HEK293 (cell line): ENCODE measurements around the gene ANKH.

Source experiments
- CTCF ChIA-PET: fragments of 350-600 bp; formaldehyde crosslinking; extraction: SDS; loops from one replicate; lab custom pipeline; 2021; ENCODE audit warnings: antibody characterized with exemption; lab: Yijun Ruan, JAX
- POLR2A ChIA-PET: fragments of 300-600 bp; formaldehyde crosslinking; extraction: SDS; loops from one replicate; lab custom pipeline; 2020; ENCODE audit warnings: antibody characterized with exemption, inconsistent platforms; lab: Yijun Ruan, JAX
- H3K27ac ChIP-seq: fragments of 200-500 bp; sonication (Bioruptor generic); 2 replicates; pipeline ENCODE4 v1.5.1; 2014; ENCODE audit warnings: low read depth, low read length, control low read depth, inconsistent platforms; ENCODE audit errors: extremely low read depth
- H3K36me3 ChIP-seq, 2 experiments: fragments of 200-500 bp in 1 of 2; sonication (Bioruptor generic) in 1 of 2; 1 replicate in 1 of 2; 2 replicates in 1 of 2; pipeline ENCODE4 v1.5.1; 2014 to 2017; ENCODE audit warnings: inconsistent platforms in 2 of 2, low read length in 2 of 2; ENCODE audit not compliant: control insufficient read depth in 2 of 2, insufficient read depth in 1 of 2
- H3K4me1 ChIP-seq: fragments of 200-500 bp; sonication (Bioruptor generic); 2 replicates; pipeline ENCODE4 v1.5.1; 2014; ENCODE audit warnings: mild to moderate bottlenecking, low read length, inconsistent platforms; ENCODE audit not compliant: control insufficient read depth, insufficient read depth
- H3K4me3 ChIP-seq: 2 replicates; pipeline ENCODE4 v1.5.1; 2011; ENCODE audit warnings: low read depth, mild to moderate bottlenecking, control low read depth, low read length, moderate library complexity
- H3K9me3 ChIP-seq: fragments of 200-500 bp; sonication (Bioruptor generic); 2 replicates; pipeline ENCODE4 v1.5.1; 2014; ENCODE audit warnings: low read depth, low read length, inconsistent platforms; ENCODE audit not compliant: control insufficient read depth, insufficient read depth
- FEZF1 ChIP-seq: fragments of 450-650 bp; formaldehyde crosslinking; IDR thresholded peaks from 2 replicates; pipeline ENCODE4 v1.5.1; 2016; ENCODE audit warnings: missing biosample characterization, missing genetic modification characterization
- KLF8 ChIP-seq: fragments of 450-650 bp; formaldehyde crosslinking; IDR thresholded peaks from 2 replicates; pipeline ENCODE4 v1.5.1; 2016; ENCODE audit warnings: missing biosample characterization, missing genetic modification characterization
- MYNN ChIP-seq: fragments of 450-650 bp; formaldehyde crosslinking; IDR thresholded peaks from 2 replicates; pipeline ENCODE4 v1.5.1; 2016; ENCODE audit warnings: missing biosample characterization, missing genetic modification characterization, borderline replicate concordance
- MZF1 ChIP-seq: fragments of 450-650 bp; formaldehyde crosslinking; IDR thresholded peaks from 2 replicates; pipeline ENCODE4 v1.5.1; 2017; ENCODE audit warnings: missing biosample characterization, missing genetic modification characterization, borderline replicate concordance
- PATZ1 ChIP-seq: fragments of 450-650 bp; formaldehyde crosslinking; IDR thresholded peaks from 2 replicates; pipeline ENCODE4 v1.5.1; 2016; ENCODE audit warnings: missing biosample characterization, missing genetic modification characterization
- SETDB1 ChIP-seq: IDR thresholded peaks from one replicate; pipeline ENCODE4 v1.6.1; 2017; ENCODE audit warnings: mild to moderate bottlenecking, low read length, moderate library complexity, mixed read lengths; ENCODE audit not compliant: insufficient read length
- SP3 ChIP-seq: fragments of 450-650 bp; formaldehyde crosslinking; IDR thresholded peaks from 2 replicates; pipeline ENCODE4 v1.5.1; 2016; ENCODE audit warnings: missing biosample characterization, missing genetic modification characterization
- ZBTB20 ChIP-seq: fragments of 450-650 bp; formaldehyde crosslinking; IDR thresholded peaks from 2 replicates; pipeline ENCODE4 v1.5.1; 2016; ENCODE audit warnings: missing biosample characterization, missing genetic modification characterization
- ZBTB6 ChIP-seq: fragments of 450-650 bp; formaldehyde crosslinking; IDR thresholded peaks from 2 replicates; pipeline ENCODE4 v1.5.1; 2017; ENCODE audit warnings: missing biosample characterization, missing genetic modification characterization
- ZNF184 ChIP-seq: fragments of 450-650 bp; IDR thresholded peaks from 2 replicates; pipeline ENCODE4 v1.5.1; 2018; ENCODE audit warnings: missing biosample characterization, mild to moderate bottlenecking, missing genetic modification characterization
- ZNF202 ChIP-seq: fragments of 450-650 bp; formaldehyde crosslinking; IDR thresholded peaks from 2 replicates; pipeline ENCODE4 v1.5.1; 2016; ENCODE audit warnings: missing biosample characterization, missing genetic modification characterization, borderline replicate concordance
- ZNF362 ChIP-seq: fragments of 450-650 bp; formaldehyde crosslinking; IDR thresholded peaks from 2 replicates; pipeline ENCODE4 v1.5.1; 2016; ENCODE audit warnings: missing biosample characterization, missing genetic modification characterization
- ZNF37A ChIP-seq: fragments of 450-650 bp; IDR thresholded peaks from 2 replicates; pipeline ENCODE4 v1.5.1; 2018; ENCODE audit warnings: missing biosample characterization, missing genetic modification characterization
- ZNF391 ChIP-seq: fragments of 450-650 bp; formaldehyde crosslinking; IDR thresholded peaks from 2 replicates; pipeline ENCODE4 v1.5.1; 2016; ENCODE audit warnings: low read depth, missing biosample characterization, missing genetic modification characterization, borderline replicate concordance
- ZNF521 ChIP-seq: fragments of 450-650 bp; formaldehyde crosslinking; IDR thresholded peaks from 2 replicates; pipeline ENCODE4 v1.5.1; 2017; ENCODE audit warnings: missing biosample characterization, mild to moderate bottlenecking, missing genetic modification characterization
- ZNF555 ChIP-seq: fragments of 450-650 bp; formaldehyde crosslinking; conservative IDR thresholded peaks from 2 replicates; pipeline ENCODE4 v1.5.1; 2017; ENCODE audit warnings: missing biosample characterization, mild to moderate bottlenecking, missing genetic modification characterization, inconsistent platforms
- ZNF600 ChIP-seq: fragments of 450-650 bp; formaldehyde crosslinking; IDR thresholded peaks from 2 replicates; pipeline ENCODE4 v1.5.1; 2016; ENCODE audit warnings: missing biosample characterization, missing genetic modification characterization
- TF ChIP-seq, protein P1 (sequence below): fragments of 450-650 bp; formaldehyde crosslinking; conservative IDR thresholded peaks from 2 replicates; pipeline ENCODE4 v1.5.1; 2016; ENCODE audit warnings: low read depth, missing biosample characterization, missing genetic modification characterization
- TF ChIP-seq, protein P2 (sequence below): fragments of 450-650 bp; formaldehyde crosslinking; IDR thresholded peaks from 2 replicates; pipeline ENCODE4 v1.5.1; 2016; ENCODE audit warnings: missing biosample characterization, missing genetic modification characterization
- TF ChIP-seq, protein P3 (sequence below): fragments of 450-650 bp; formaldehyde crosslinking; IDR thresholded peaks from 2 replicates; pipeline ENCODE4 v1.5.1; 2016; ENCODE audit warnings: missing biosample characterization, missing genetic modification characterization

ANKH gene

DNA sequence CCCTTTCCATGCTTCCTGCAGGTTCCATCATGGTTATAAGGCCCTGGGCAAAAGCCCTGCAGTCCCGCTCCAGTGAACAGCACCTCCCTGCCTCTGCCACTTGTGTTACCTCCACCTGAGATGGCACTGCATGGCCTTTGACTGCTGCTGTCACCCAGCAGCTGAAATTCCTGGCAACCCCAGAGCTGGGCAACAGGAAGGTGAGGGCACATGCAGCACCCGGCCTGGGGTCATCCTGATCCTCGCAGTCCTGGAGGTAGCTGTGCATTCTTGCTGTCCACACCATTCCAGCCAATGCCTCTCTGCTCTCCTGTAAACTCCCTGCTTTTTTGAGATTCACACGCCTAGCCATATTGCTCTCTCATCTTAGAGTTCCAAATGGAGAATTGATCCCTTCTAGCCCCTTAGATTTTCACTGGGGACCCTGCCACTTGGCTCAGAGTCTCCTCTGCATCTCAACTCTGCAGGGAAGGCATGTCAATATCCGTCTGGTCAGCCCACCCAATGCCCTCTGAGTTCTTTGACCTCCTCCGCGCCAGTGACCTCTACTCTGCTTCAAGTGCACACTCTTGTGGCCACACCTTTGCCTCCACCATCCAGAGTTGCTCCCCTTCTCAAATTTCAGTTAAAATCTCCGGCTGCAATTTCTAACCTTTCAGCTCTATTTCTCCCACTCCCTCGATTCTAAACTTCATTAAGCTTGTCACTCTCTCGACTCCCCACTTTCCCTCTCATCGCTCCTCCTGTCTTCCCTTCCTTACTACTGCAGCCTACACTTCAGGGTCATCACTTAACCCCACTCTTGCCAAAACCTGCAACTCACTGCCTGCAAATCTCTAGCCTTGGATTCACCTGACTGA lies 93.4 kb downstream of the ANKH start:
- Histone ChIP-seq H3K9me3 (no peaks in the 10 kb centered on the region), H3K27ac (no peak overlapping the region), H3K36me3 (no peaks in the 10 kb centered on the region), H3K4me3 (no peak overlapping the region), H3K4me1 (no peaks in the 10 kb centered on the region)
- ChIA-PET CTCF (interaction anchor here (1.5 kb wide), 1 partner anchor 51 kb away, joined by 6 read pairs; no protein-coding TSS in a partner anchor), POLR2A (no interaction called here)
- TF ChIP-seq, protein P1, sequence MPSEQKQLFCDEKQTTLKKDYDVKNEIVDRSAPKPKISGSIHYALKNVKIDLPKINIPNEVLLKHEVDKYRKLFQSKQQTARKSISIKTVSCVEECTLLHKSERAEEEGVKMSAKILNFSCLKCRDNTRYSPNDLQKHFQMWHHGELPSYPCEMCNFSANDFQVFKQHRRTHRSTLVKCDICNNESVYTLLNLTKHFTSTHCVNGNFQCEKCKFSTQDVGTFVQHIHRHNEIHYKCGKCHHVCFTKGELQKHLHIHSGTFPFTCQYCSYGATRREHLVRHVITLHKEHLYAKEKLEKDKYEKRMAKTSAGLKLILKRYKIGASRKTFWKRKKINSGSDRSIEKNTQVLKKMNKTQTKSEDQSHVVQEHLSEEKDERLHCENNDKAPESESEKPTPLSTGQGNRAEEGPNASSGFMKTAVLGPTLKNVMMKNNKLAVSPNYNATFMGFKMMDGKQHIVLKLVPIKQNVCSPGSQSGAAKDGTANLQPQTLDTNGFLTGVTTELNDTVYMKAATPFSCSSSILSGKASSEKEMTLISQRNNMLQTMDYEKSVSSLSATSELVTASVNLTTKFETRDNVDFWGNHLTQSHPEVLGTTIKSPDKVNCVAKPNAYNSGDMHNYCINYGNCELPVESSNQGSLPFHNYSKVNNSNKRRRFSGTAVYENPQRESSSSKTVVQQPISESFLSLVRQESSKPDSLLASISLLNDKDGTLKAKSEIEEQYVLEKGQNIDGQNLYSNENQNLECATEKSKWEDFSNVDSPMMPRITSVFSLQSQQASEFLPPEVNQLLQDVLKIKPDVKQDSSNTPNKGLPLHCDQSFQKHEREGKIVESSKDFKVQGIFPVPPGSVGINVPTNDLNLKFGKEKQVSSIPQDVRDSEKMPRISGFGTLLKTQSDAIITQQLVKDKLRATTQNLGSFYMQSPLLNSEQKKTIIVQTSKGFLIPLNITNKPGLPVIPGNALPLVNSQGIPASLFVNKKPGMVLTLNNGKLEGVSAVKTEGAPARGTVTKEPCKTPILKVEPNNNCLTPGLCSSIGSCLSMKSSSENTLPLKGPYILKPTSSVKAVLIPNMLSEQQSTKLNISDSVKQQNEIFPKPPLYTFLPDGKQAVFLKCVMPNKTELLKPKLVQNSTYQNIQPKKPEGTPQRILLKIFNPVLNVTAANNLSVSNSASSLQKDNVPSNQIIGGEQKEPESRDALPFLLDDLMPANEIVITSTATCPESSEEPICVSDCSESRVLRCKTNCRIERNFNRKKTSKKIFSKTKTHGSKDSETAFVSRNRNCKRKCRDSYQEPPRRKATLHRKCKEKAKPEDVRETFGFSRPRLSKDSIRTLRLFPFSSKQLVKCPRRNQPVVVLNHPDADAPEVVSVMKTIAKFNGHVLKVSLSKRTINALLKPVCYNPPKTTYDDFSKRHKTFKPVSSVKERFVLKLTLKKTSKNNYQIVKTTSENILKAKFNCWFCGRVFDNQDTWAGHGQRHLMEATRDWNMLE (tag by site-specific recombination) = no peak
- TF ChIP-seq MZF1 (tag by site-specific recombination) (no peak), ZNF521 (no peak), ZNF184 (tag by site-specific recombination) (no peak), ZNF202 (no peak), ZBTB6 (tag by site-specific recombination) (no peak), ZNF600 (tag by site-specific recombination) (no peak), ZBTB20 (tag by site-specific recombination) (no peak), MYNN (tag by site-specific recombination) (no peak), ZNF37A (no peak), ZNF362 (tag by site-specific recombination) (no peak), KLF8 (tag by site-specific recombination) (no peak), ZNF555 (tag by site-specific recombination) (no peak), FEZF1 (tag by site-specific recombination) (no peak), SETDB1 (no peak), PATZ1 (tag by site-specific recombination) (no peak), ZNF391 (tag by site-specific recombination) (no peak), SP3 (no peak)
- TF ChIP-seq, protein P2, sequence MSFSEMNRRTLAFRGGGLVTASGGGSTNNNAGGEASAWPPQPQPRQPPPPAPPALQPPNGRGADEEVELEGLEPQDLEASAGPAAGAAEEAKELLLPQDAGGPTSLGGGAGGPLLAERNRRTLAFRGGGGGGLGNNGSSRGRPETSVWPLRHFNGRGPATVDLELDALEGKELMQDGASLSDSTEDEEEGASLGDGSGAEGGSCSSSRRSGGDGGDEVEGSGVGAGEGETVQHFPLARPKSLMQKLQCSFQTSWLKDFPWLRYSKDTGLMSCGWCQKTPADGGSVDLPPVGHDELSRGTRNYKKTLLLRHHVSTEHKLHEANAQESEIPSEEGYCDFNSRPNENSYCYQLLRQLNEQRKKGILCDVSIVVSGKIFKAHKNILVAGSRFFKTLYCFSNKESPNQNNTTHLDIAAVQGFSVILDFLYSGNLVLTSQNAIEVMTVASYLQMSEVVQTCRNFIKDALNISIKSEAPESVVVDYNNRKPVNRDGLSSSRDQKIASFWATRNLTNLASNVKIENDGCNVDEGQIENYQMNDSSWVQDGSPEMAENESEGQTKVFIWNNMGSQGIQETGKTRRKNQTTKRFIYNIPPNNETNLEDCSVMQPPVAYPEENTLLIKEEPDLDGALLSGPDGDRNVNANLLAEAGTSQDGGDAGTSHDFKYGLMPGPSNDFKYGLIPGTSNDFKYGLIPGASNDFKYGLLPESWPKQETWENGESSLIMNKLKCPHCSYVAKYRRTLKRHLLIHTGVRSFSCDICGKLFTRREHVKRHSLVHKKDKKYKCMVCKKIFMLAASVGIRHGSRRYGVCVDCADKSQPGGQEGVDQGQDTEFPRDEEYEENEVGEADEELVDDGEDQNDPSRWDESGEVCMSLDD (tag by site-specific recombination) = no peak
- TF ChIP-seq, protein P3, sequence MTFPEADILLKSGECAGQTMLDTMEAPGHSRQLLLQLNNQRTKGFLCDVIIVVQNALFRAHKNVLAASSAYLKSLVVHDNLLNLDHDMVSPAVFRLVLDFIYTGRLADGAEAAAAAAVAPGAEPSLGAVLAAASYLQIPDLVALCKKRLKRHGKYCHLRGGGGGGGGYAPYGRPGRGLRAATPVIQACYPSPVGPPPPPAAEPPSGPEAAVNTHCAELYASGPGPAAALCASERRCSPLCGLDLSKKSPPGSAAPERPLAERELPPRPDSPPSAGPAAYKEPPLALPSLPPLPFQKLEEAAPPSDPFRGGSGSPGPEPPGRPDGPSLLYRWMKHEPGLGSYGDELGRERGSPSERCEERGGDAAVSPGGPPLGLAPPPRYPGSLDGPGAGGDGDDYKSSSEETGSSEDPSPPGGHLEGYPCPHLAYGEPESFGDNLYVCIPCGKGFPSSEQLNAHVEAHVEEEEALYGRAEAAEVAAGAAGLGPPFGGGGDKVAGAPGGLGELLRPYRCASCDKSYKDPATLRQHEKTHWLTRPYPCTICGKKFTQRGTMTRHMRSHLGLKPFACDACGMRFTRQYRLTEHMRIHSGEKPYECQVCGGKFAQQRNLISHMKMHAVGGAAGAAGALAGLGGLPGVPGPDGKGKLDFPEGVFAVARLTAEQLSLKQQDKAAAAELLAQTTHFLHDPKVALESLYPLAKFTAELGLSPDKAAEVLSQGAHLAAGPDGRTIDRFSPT = no peak
